GM19395 (cell line): ENCODE results near the gene SMARCD3.

ENCODE experiments used
- ATAC-seq: cut with Tn5 transposase; IDR thresholded peaks from one replicate; pipeline ENCODE4 v1.9.1; 2021; ENCODE audit warnings: mild to moderate bottlenecking, moderate library complexity; ENCODE audit not compliant: unreplicated experiment

SMARCD3 gene

GRCh38 chr7:151272877-151273276 lies 24.4 kb upstream of the SMARCD3 start:
- no peak for ATAC-seq

DNA sequence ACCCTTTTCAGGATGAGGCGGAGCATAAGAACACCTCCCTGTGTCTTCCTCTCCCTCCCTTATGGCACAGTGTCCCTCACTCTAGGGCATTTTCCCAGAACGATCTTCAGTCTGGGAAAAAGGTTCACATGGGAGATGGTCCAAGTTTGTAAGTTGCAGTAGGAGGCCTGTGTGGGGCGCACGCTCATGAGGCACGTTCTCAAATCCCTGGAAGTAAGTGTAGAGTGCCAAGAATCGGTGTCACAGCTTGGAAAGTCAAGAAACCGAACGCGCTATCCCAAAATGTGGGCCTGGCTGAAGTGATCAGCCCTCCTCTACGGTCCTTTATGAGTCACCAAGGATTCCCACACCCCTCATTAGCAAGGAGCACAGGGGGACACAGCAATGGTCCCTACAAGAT lies 23.9 kb upstream of the SMARCD3 start:
- ATAC-seq, result no peak

DNA sequence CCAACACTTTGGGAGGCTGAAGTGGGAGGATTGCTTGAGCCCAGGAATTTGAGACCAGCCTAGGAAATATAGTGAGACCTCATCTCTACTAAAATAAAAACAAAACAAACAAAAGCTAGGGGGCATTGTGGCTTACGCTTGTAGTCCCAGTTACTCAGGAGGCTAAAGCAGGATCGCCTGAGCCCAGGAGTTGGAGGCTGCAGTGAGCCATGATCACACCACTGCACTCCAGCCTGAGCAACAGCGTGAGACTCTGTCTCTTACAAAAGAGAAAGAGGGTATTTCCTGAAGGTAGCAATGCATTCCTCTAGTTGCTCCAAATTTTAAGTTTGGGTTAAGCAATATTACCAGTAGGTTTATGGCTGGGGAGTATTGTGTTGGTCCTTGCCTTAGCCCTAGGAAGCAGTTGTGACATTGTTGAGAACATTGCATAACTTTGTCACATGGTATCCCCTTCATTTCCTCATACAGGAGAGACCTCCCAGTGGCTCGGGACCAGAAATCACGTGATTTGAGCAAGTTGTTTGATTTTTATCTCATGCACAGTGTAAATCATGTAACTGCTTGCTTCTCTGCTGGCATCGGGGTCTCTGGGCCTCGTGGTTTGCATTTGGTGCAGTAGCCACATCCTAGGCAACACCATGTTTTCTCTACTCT lies 23.3 kb upstream of the SMARCD3 start:
- ATAC-seq, result no peak

DNA sequence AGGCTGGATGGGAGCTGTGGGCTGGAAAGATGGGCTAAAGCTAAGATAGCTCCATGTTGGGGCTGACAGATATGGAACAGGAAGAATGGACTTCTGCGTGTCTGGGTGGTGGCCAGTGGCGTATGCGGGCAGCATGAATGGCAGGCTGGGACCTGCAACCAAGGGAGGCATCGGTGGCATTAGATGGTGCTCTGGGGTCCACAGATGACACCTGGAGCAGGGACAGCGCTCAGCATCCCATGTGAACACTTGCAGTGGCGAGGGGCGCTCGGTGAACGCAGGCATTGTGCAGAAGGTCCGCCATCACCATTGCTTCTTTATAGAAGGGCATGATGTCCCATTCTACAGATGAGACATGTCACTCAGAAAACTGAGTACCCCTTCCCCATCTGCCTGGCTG lies 21.0 kb upstream of the SMARCD3 start:
- ATAC-seq, result no peak

GRCh38 chr7:151265351-151265931 lies 16.9 kb upstream of the SMARCD3 start:
- ATAC-seq, result no peak

GRCh38 chr7:151264615-151265014 lies 16.1 kb upstream of the SMARCD3 start:
- no peak for ATAC-seq

DNA sequence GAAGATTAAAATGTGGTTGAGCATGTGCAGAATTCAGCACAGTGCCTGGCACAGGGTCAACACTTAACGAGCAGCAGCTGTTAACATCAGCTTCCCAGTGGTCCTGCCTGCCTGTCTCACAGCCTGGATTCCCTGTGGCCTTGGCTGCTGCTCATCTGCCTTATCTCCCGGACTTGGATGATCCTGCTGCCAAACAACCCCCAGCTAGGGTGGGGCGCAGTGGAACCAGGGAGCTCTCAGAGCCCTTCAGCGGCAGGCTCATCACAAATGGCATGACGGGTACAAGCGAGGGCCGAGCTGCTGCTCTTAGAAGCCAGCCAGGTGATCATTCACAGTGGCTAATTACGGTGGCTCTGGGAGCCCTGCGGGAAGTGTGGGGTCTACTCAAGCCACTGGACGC lies 13.0 kb upstream of the SMARCD3 start:
- ATAC-seq, result no peak

DNA sequence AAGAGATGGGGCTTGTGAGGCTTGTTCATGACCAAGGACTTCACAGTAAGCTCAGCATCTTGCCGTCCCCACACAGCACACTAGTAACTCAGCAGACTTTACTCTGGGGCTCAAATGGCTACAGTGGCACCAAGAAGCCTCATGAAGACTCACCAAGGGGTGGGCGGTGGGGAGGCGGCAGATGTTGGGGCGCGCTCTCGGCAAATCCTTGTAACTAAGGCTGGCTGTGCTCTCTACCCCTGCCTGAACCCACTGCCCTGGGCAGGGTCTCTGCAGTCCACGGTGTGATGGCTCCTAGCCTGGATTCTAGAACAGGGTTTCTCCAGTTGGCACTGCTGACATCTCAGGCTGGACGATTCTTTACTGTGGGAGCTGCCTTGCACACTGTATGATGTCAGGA lies 12.4 kb upstream of the SMARCD3 start:
- ATAC-seq, result no peak

GRCh38 chr7:151260471-151260870 lies 12.0 kb upstream of the SMARCD3 start:
- ATAC-seq, result no peak

DNA sequence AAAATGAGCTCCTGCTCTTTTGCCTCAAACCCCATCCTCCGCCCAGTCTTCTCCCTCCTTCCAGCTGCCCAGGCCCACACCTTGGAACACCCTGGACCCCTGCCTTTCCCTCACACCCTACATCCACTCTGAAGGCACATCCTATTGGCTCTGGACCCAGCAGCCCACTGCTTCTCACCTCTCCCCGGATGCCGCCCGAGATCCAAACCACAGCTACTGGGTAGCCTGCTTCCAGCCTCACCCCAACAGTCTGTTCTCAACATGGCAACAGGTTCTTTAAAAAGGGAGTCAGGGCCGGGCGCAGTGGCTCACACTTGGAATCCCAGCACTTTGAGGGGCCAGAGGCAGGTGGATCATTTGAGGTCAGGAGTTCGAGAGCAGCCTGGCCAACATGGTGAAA lies 9.5 kb upstream of the SMARCD3 start:
- ATAC-seq, result no peak

DNA sequence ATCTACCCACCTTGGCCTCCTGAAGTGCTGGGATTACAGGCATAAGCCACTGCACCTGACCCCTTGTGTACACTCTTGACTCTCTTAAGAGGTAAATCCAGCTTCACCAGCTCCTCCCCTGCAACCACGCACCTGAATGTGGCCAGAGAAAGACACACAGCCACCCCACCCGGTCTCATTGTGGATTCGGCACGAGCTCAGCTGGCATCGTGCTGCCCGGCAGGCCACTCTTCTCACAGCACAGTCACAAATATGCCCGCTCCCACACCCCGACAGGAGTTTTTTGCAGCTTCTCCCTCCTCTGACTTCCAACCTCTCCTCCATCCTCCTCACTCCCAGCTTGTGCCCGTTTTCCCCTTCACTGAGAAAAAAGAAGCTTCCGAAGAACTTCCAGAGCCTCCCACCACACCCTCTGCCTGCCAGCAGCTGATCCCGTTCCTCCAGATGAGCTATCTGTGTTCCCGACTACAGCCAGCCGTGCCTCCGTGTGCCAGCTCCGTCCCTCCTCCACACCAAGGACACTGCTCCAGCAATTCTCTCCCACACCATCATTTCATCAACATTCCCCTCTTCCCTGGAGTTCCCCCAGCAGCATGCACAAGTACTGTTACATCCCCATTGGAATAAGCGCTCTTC lies 8.0 kb upstream of the SMARCD3 start:
- ATAC-seq, result no peak

DNA sequence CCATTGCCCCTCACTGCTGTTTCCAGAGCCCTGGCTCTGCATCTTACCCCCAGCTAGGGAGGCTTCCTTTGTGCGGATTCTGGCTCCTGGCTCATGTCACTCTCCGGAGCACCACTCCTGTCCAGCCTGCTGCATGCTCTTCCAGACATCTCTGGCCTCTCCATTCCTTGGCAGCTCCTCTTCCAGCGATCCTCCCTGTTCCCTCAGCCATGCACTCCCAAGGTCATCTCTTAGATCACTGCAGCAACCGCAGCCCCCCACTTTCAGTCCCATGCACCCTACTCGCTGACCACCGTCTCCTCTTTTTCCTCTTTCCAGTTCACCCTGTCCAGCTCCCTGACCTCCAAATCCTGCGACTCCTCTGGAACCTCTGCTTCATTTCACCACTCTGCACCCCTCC lies 6.9 kb upstream of the SMARCD3 start:
- no peak for ATAC-seq

- no peak for ATAC-seq
Observed at GRCh38 chr7:151254851-151255250, 6.4 kb upstream of the SMARCD3 start.

DNA sequence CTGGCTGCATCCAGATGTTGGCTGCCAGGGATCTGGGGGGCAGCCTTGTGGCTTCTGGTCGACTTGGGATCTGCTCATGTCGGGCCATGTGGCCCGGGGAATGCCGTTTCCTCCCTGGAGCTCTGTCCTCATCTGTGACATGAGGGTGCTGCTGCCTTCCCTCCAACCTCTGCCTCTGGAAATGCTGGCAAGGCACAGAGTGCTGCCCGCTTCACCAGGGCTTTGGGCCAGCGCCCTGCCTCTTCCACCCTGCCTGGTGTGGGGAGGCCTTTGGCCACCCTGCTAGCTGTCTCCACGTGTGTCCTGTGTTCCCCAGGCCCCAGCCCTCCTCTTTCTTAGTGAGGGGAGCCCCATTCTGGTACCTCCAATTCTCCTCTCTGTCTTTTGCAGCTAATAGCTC lies 5.8 kb upstream of the SMARCD3 start:
- ATAC-seq, result no peak

- ATAC-seq, result no peak
Observed at GRCh38 chr7:151252961-151253711, 4.6 kb upstream of the SMARCD3 start.

DNA sequence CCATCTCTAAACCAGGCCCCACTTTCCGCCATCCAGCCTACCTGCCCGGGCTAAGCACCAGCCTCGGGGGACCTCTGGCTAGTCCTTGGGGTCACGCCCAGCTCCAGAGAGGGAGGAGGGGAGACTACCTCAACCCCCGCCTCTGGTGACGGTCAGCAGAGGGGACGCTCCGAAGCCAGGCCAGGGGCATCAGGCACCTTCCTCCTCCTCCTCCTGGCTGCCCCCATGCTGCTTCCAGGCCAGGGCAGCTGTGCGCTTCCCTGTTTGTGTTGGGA lies 4.0 kb upstream of the SMARCD3 start:
- no peak for ATAC-seq

DNA sequence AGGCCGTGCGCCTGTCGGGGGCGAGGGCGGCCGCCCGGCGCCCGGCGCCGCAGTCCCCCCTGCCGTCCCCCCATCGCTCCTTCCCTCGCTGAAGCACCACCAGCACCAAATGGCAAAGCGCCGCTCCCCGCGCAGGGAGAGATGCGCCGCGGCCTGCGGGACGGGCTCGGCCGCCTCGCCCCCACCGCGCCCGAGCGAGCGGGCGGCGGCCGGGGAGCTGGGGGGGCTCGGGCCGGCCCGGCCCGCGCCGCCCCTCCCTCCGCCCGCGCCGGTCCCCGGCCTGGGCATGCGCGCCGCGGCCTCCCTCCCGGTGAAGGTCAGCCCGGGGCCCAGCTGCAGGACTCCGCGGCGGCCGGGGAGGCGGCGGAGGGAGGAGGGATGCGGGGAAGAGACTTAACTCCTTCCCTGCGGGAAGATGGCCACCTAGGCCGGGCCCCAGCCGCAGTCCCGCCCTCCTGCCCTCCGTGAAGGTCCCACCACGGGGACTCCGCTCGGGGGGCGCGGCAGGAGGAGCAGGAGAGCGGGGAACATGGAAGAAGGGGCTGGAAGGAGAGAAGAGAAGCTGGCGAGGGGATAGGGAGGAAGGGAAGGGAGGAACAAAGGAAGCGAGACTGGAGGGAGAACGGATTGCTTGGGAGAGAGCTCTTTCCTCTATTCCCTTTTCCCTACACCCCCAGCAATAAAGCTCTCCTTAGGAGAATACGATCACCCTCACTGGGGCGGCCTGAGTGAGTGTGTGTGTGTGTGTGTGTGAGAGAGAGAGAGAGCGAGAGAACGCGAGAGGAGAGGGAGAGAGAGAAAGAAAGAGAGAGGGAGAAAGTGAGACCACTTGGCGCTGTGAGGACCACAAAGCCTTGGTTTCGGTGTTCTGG lies 3.4 kb upstream of the SMARCD3 start:
- ATAC-seq, result no peak

DNA sequence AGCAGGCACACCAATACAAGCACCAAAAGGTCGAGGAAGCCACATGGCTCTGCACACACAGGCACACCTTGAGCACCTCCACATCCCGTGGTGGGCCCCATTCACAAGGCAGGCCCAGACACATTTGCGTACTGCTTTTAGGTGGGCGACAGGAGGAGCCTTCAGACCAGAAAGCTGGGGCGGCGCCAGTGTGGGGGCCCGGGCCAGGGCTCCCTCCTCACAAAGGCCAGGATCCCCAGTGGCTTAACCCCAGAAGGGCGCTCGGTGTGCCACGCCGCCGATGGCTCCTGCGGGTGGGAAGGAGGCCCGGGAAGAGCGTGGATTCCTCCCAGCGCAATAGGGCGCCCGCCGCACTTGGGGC lies 2.8 kb upstream of the SMARCD3 start:
- ATAC-seq, result no peak

GRCh38 chr7:151250181-151251132 lies 2.0 kb upstream of the SMARCD3 start:
- no peak for ATAC-seq

GRCh38 chr7:151249732-151250072 lies 1.2 kb upstream of the SMARCD3 start:
- ATAC-seq, result no peak
